Activated CD4-positive, alpha-beta T cell treated with anti-CD3 and anti-CD28 coated beads, Interleukin-2, amount 10 ng/mL, durations not matched to agents 24 days and 14 days (primary cell): Measurements from ENCODE around the gene NPLOC4. TPM values are rescaled to one million over a fixed set of nuclear protein-coding genes. Genes with fewer than 3 reads are reported as not detected.

ENCODE experiments used
- DNase-seq: peaks from one replicate; pipeline ENCODE4 v3.0.0; 2022
- H3K27ac Mint-ChIP-seq: one replicate; pipeline ENCODE4 v1.8.0; 2022; ENCODE audit warnings: mild to moderate bottlenecking, mixed read lengths
- H3K27me3 Mint-ChIP-seq: one replicate; pipeline ENCODE4 v1.8.0; 2022; ENCODE audit warnings: mixed read lengths
- H3K36me3 Mint-ChIP-seq: one replicate; pipeline ENCODE4 v1.8.0; 2022; ENCODE audit warnings: low read depth, mild to moderate bottlenecking, mixed read lengths
- H3K4me1 Mint-ChIP-seq: one replicate; pipeline ENCODE4 v1.8.0; 2021; ENCODE audit warnings: mixed read lengths
- H3K4me3 Mint-ChIP-seq: one replicate; pipeline ENCODE4 v1.8.0; 2022; ENCODE audit warnings: mild to moderate bottlenecking, moderate library complexity, mixed read lengths
- H3K9me3 Mint-ChIP-seq: one replicate; pipeline ENCODE4 v1.8.0; 2021; ENCODE audit warnings: mixed read lengths
- intact Hi-C: fragments of 100-400 bp; cut with micrococcal nuclease; formaldehyde crosslinking; loops from one replicate; pipeline ENCODE4 v1.15.1; 2023
- total RNA-seq: library from RNA; stranded (reverse); gene quantifications from 2 replicates; pipeline ENCODE4 v1.2.3, GENCODE V29; 2022

Gene NPLOC4
- total RNA-seq, 1 donor from 2014 or later = 147 TPM

DNA sequence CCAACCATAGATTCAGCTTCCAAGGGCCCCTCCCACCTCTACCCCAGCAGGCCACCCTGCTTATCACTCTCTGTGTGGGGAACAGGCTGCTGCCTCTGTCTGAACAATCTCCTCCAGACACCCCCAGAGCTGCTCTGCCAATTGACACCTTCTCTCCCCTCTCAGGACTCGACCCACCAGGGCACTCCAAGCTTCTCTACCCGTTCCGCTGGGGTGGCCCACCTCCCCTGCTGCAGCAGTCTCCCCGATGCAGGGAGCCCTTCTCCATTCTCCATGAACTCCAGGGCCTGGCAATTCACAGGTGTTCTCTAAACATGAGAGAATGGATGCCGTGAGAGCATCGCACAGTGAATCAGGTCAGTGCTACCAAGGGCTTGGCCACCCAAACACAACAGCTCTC is 56.4 kb downstream of the NPLOC4 start:
- Mint-ChIP-seq H3K27me3 (no peaks in the 10 kb centered on the region), H3K36me3 (peaks cover 49% of the 10 kb centered on the region), H3K4me3 (no peak overlapping the region), H3K4me1 (peaks cover 10% of the 10 kb centered on the region), H3K9me3 (no peaks in the 10 kb centered on the region), H3K27ac (no peak overlapping the region)
- no peak for DNase-seq
- intact Hi-C loops = no loop called here

DNA sequence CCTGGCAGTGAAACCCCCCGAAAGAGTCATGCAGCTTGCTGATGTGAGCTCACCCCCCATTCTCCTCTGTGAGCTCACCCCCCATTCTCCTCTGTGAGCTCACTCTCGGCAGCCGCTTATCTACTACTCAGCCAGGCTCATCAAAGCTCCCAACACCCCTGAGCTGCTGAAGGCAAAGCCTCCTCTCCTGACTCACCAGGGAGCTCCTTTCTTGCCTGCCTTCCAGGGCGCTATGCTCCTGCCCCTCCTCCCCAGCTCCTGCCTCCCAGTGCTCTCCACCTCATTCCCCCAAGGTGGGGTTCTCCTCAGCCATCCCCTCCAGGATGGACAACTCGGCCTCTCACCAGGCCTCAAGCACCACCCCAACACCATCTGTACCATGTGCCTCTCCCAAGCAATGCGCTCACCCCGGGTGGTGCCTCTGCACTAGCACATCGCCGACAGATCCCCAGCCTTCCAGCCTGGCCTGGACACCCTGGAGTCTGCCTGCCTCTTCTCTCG is 57.0 kb downstream of the NPLOC4 start:
- H3K4me1 Mint-ChIP-seq = peaks cover 10% of the 10 kb centered on the region
- peak overlapping the region; percentile 5 for H3K27ac Mint-ChIP-seq

DNA sequence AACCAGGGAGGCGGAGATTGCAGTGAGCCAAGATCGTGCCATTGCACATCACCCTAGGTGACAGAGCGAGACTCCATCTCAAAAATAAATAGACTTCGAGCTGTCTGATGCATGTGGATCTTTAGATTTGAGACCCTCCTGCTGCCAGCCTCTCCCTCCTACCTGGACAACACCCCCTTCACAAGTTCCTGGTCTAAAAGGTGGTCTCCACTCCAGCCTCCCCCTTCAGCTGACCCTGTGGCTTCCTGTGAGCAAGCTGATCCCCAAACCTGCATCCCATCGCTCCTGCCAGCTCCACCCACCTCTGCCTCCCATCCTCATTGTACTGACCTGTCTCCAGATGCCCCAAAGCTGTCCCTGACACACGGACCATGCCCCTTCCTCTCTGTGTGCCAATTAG is 57.6 kb downstream of the NPLOC4 start:
- intact Hi-C loops = no loop called here
- peak overlapping the region; percentile 6 for H3K27ac Mint-ChIP-seq
- peaks cover 10% of the 10 kb centered on the region for H3K4me1 Mint-ChIP-seq
- H3K4me3 Mint-ChIP-seq = no peak overlapping the region
- no peaks in the 10 kb centered on the region for H3K27me3 Mint-ChIP-seq
- DNase-seq = no peak
- H3K9me3 Mint-ChIP-seq = no peaks in the 10 kb centered on the region
- peaks cover 42% of the 10 kb centered on the region for H3K36me3 Mint-ChIP-seq

More for the DNA sequence above, 57.0 kb downstream of the NPLOC4 start:
- H3K9me3 Mint-ChIP-seq = no peaks in the 10 kb centered on the region
- H3K36me3 Mint-ChIP-seq = peaks cover 44% of the 10 kb centered on the region
- DNase-seq = no peak
- no peak overlapping the region for H3K4me3 Mint-ChIP-seq
- no peaks in the 10 kb centered on the region for H3K27me3 Mint-ChIP-seq
- intact Hi-C loops = no loop called here

DNA sequence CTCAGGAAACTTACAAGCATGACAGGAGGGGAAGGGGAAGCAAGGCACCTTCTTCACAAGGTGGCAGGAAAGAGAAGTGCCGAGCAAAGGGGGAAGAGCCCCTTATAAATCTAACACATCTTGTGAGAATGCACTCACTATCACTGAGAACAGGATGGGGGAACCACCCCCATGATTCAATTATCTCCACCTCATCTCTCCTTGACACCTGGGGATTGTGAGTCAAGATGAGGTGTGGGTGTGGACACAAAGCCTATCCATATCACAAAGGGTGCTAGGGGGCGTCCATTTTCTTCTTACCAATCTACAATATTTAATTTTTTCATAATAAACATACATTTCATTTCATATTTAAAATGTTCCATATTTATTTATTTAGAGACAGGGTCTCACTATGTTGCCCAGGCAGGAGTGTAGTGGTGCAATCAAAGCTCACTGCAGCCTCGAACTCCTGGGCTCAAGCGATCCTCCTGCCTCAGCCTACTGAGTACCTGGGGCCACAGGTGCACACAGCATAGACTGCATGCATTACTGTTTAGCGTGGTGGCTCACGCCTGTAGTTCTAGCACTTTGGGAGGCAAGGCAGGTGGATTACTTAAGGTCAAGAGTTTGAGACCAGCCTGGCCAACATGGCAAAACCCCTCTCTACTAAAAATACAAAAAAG is 58.2 kb downstream of the NPLOC4 start:
- H3K4me3 Mint-ChIP-seq = no peak overlapping the region
- no peak for DNase-seq
- H3K27ac Mint-ChIP-seq = peak overlapping the region; percentile 61
- intact Hi-C loops = no loop called here
- no peaks in the 10 kb centered on the region for H3K9me3 Mint-ChIP-seq
- H3K36me3 Mint-ChIP-seq = peaks cover 41% of the 10 kb centered on the region
- peaks cover 10% of the 10 kb centered on the region for H3K4me1 Mint-ChIP-seq
- no peaks in the 10 kb centered on the region for H3K27me3 Mint-ChIP-seq

DNA sequence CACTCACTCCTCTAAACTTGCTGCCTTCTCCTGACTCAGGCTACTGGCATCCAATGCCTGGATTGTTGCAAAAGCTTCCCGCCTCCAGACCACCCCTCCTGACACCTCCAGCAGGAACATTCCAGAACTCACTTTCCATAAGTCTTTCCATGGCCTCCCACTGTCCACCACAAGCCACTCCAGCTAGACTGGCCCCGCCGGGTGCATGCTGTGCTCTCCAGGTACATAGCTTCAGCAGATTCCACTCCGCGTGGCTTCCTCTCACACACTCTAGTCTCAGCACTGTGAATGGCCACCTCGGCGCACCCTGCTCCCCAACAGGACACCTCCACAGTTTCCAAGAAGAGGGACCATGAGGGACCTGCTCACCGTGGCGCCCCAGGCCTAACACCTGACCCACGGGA is 58.9 kb downstream of the NPLOC4 start:
- Mint-ChIP-seq H3K4me3 (no peak overlapping the region), H3K36me3 (peaks cover 38% of the 10 kb centered on the region)
- intact Hi-C loops = no loop called here

DNA sequence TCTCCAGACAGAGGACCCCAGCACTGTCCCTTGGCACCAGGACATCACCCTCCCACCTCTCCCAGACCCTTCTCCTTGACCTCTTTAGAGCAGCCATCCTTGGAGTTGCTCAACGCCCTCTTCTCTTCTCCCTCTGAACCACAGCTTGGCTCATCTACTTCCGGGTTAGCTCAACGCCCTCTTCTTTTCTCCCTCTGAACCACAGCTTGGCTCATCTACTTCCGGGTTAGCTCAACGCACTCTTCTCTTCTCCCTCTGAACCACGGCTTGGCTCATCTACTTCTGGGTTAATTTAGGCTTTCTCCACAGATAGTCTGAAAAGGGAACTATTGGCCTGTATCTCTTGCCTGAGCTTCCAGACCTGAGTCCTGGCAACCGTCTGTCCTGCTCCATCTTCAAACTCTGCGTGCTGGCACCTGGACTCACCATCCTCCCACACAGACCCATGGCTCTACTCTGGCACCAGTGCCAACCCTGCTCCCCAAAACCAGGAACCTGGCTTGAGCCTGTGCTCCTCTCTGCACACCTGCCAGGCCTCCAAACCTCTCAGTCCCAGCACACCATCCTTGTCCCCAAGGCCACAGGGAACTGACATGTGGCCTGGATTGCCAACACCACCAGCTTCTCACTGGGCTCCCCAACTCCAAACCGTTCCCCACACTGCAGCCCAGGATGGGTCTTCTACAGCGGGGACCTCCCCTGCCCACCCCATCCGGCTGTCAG is 59.5 kb downstream of the NPLOC4 start:
- Mint-ChIP-seq H3K27ac (peak overlapping the region; percentile 10), H3K4me3 (no peak overlapping the region), H3K9me3 (no peaks in the 10 kb centered on the region), H3K27me3 (no peaks in the 10 kb centered on the region), H3K36me3 (peaks cover 41% of the 10 kb centered on the region), H3K4me1 (peaks cover 10% of the 10 kb centered on the region)
- intact Hi-C loops = no loop called here
- no peak for DNase-seq

More for the DNA sequence above, 58.9 kb downstream of the NPLOC4 start:
- no peaks in the 10 kb centered on the region for H3K27me3 Mint-ChIP-seq
- H3K4me1 Mint-ChIP-seq = peaks cover 10% of the 10 kb centered on the region
- peak overlapping the region; percentile 61 for H3K27ac Mint-ChIP-seq
- no peak for DNase-seq
- H3K9me3 Mint-ChIP-seq = no peaks in the 10 kb centered on the region

DNA sequence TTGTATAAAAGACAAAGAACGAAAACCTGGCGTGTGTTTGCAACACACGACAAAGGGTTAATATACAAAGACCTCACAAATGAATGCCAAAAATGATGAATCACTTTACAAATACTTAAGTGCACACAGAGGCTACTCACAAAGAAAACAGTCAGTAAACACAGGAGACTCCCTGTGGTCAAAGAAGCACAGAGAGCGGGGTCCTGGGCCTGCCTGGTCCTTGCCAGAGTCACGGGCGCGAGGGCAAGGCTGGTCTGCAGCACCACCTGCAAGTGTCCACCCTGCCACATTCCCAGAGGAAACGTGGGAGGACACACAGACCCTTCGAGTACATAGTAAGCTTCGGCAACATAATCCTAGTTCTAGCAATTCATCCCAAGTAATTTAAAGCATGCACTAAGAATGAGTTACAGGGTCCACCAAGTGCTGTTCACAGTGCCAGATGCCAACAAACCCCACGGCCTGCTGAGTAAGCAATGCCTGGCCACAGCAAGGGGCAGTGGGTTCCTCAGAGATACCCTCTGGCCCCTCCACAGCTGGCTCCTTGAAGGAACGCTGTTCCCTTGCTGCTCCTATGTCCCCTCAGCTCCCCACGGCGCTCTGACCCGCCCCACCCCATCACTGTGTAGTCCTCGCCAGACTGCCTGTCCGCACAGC is 60.2 kb downstream of the NPLOC4 start:
- Mint-ChIP-seq H3K27ac (no peak overlapping the region), H3K27me3 (no peaks in the 10 kb centered on the region), H3K36me3 (peaks cover 42% of the 10 kb centered on the region), H3K4me1 (peaks cover 10% of the 10 kb centered on the region), H3K9me3 (no peaks in the 10 kb centered on the region), H3K4me3 (no peak overlapping the region)
- DNase-seq = no peak
- intact Hi-C loops = no loop called here

DNA sequence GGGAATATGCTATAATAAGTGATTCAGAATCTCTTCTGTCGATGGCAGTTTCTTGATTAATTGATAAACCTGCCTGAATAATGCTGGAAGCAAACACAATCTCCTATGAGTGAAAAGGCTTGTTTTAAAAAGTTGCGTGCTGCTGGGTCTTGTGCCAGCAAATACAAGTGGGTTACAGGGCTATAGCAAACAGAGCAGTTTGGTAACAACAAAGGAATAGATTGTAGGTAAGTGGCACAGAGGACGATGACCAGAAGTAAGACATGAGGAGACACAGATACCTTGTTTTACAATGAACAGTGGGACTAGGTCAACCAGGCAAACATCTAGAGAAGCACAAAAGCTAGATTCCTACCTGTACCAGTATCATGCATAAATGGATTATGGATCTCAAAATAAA is 61.1 kb downstream of the NPLOC4 start:
- H3K4me1 Mint-ChIP-seq = peaks cover 10% of the 10 kb centered on the region
- DNase-seq = no peak
- peaks cover 47% of the 10 kb centered on the region for H3K36me3 Mint-ChIP-seq
- no peaks in the 10 kb centered on the region for H3K9me3 Mint-ChIP-seq
- H3K4me3 Mint-ChIP-seq = no peak overlapping the region
- intact Hi-C loops = no loop called here
- no peak overlapping the region for H3K27ac Mint-ChIP-seq
- no peaks in the 10 kb centered on the region for H3K27me3 Mint-ChIP-seq

DNA sequence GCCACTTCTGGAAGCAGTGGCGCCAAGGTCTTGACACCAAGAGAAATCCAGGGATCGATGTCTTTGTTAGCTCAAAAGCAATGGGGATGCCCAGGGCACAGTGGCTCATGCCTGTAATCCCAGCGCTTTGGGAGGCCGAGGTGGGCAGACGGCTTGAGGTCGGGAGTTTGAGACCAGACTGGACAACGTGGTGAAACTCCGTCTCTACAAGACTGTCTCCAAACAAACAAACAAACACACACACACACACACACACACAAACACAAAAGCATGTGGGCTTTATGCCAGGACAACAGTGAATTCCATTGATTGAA is 62.3 kb downstream of the NPLOC4 start:
- Mint-ChIP-seq H3K27ac (no peak overlapping the region), H3K4me1 (peaks cover 10% of the 10 kb centered on the region), H3K36me3 (peaks cover 45% of the 10 kb centered on the region), H3K27me3 (no peaks in the 10 kb centered on the region), H3K9me3 (no peaks in the 10 kb centered on the region), H3K4me3 (no peak overlapping the region)
- DNase-seq = no peak
- intact Hi-C loops = no loop called here

DNA sequence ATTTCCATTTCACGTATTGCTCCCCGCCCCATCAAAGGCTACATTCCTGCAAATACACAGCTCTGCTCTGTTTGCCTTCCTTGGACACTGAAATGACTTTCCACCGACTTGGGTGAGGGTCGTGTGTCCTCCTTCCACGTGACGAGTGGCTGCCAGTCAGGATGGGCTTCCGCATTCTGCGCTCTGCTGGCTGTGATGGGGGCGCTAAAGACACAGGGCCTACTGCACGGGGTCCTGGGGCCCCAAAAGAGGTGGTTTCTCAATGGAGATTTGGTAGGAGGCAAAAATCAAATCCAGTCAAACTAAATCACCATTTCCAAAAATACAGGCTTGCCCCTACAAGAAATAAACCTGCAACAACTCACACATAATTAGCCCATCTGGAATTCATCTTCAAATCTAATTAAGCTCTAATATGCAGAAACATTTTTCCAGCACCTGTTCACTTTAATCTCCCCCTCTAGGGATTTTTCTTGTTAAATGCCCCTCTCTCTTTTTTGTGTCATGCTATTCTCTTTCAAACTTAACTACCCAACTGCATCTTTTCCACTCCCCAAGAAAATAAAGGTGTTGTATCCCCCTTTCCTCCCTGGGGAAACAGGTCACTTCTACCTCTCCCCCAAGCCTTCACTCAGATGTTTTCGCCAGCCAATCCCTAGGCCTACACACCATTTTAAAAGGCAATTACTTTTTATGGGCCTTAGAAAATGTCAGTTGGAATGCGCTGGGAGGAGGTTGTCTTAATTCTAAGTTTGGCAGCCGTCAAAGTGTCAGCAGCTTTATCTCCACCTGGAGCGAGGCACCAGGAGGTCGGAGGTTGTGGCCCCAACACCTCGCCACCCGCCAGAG is 62.9 kb downstream of the NPLOC4 start:
- intact Hi-C loops = no loop called here
- Mint-ChIP-seq H3K36me3 (peaks cover 44% of the 10 kb centered on the region), H3K27me3 (no peaks in the 10 kb centered on the region), H3K27ac (no peak overlapping the region), H3K4me3 (no peak overlapping the region), H3K9me3 (no peaks in the 10 kb centered on the region), H3K4me1 (peaks cover 7% of the 10 kb centered on the region)
- no peak for DNase-seq

DNA sequence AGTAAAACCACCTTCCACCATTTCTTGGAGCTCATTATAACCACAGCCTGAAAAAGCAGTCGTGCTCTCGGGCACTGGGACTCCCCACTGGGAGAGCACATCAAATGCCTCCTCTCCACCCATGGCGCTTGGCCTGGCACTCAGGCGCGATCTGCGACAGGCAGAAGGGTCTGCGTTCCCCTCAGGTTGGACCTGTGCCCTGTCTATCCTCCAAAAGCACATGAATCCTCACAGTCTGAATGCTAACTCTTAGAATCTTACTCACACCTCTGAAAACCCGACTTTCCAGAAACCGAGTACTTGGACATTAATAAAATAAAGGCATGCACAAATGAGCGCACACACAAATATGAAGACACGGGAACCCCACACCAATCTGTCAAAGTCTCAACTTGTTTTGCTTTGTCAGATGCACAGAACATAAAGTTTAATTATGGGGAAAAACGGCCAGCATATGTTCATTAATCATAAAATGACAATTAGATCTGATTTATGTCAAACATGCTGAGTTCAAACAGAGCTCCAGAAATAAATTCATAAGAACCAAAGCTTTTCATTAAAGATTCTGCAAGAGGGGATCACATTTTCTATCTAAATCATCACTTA is 64.2 kb downstream of the NPLOC4 start:
- intact Hi-C loops = no loop called here
- H3K4me3 Mint-ChIP-seq = no peak overlapping the region
- no peaks in the 10 kb centered on the region for H3K9me3 Mint-ChIP-seq
- H3K27ac Mint-ChIP-seq = no peak overlapping the region
- H3K4me1 Mint-ChIP-seq = peaks cover 4% of the 10 kb centered on the region
- peaks cover 51% of the 10 kb centered on the region for H3K36me3 Mint-ChIP-seq
- no peak for DNase-seq
- no peaks in the 10 kb centered on the region for H3K27me3 Mint-ChIP-seq

DNA sequence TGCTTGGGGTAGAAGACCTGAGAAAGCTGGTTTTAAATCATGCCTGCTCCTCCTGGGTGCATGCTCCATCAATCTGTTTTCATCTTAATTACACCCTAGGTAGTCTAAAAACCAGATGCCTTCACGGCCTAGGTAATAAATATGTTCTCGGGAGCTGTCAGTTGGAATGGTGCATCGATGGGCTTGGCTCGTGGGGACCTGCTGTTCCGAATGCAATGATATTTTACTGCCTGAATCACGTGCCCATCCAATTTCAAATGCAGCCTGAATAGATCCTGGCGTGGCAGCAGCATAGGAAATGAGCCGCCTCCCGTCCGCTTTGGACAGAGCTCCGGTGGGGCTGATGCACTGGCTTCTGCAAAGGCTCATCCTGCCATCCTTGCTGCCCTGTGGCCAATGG is 65.9 kb downstream of the NPLOC4 start:
- H3K4me3 Mint-ChIP-seq = no peak overlapping the region
- H3K27me3 Mint-ChIP-seq = no peaks in the 10 kb centered on the region
- DNase-seq = no peak
- no peaks in the 10 kb centered on the region for H3K9me3 Mint-ChIP-seq
- H3K36me3 Mint-ChIP-seq = peaks cover 54% of the 10 kb centered on the region
- H3K4me1 Mint-ChIP-seq = no peaks in the 10 kb centered on the region
- intact Hi-C loops = no loop called here
- no peak overlapping the region for H3K27ac Mint-ChIP-seq

DNA sequence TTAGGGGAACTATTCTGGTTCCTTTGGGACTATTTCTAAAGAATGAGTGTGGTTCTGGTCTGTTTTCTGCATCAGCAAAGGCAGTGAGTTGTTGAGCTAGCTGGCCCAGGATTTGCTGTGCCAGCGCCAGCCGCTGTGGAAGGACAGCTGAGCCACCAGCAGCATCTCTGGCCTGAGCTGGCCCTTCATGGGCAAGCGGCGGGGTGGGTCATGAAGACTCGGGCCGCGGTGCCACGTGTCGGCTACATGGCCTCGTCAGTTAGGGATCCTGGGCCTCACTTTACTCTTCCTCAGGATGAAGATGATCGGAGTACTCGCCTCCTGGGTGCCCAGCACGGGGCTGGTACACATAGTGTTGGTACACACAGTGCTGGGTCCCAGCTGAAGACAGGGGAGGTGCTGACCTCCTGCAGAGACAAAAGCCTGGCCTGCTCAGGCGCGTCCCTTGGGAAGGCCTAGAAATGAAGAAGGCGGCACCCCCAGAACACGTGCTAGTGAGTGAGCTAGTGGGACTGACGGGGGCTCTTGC is 66.9 kb downstream of the NPLOC4 start:
- no peaks in the 10 kb centered on the region for H3K27me3 Mint-ChIP-seq
- peaks cover 57% of the 10 kb centered on the region for H3K36me3 Mint-ChIP-seq
- no peaks in the 10 kb centered on the region for H3K4me1 Mint-ChIP-seq
- DNase-seq = no peak
- no peak overlapping the region for H3K27ac Mint-ChIP-seq
- H3K9me3 Mint-ChIP-seq = no peaks in the 10 kb centered on the region
- intact Hi-C loops = no loop called here
- no peak overlapping the region for H3K4me3 Mint-ChIP-seq
